ENCODE data around the gene THOC7.

THOC7 gene

DNA sequence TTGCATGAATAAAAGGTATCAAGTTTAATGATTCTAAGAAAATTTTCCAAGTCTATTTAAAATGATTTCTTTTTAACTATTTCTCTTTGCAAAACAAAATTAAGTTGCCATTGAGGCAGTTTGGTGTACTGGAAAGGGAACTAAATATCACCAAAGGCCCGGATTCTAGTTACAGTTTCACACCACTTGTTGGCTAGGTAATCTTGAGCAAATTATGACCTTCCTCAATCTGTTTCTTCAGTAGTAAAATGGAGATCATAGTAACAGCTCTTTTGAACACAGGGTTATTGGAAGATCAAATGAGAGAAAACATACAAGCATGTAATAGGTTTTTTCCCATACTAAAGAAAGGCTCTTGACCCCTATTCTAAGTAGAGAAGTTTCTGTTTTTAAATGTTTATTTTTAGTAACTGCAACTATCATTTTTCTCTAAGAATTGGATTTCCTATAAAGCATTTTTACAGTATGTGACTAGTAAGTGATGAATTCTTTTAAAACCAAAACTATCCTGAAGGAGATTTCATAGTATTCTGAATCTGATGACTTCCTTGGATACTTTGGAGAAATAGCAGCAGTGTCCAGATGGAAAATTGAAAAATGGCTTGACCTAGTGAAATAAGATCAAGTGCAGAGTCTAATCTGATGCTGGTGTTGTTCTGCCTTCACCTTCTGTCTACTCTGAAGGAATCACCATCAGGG, 32.9 kb upstream of the THOC7 start:
- H3K4me1 ChIP-seq (ENCODE audit: low read length) = peaks cover 20% of the 10 kb centered on the region
- no peaks in the 10 kb centered on the region for H3K27me3 ChIP-seq (replicated peaks; ENCODE audit: insufficient read depth, low read length)
- TF ChIP-seq, protein P1, sequence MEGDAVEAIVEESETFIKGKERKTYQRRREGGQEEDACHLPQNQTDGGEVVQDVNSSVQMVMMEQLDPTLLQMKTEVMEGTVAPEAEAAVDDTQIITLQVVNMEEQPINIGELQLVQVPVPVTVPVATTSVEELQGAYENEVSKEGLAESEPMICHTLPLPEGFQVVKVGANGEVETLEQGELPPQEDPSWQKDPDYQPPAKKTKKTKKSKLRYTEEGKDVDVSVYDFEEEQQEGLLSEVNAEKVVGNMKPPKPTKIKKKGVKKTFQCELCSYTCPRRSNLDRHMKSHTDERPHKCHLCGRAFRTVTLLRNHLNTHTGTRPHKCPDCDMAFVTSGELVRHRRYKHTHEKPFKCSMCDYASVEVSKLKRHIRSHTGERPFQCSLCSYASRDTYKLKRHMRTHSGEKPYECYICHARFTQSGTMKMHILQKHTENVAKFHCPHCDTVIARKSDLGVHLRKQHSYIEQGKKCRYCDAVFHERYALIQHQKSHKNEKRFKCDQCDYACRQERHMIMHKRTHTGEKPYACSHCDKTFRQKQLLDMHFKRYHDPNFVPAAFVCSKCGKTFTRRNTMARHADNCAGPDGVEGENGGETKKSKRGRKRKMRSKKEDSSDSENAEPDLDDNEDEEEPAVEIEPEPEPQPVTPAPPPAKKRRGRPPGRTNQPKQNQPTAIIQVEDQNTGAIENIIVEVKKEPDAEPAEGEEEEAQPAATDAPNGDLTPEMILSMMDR (IDR thresholded peaks at IDR 0.05; ENCODE audit: low read length) = no peak
- no peak overlapping the region for H3K4me3 ChIP-seq (ENCODE audit: low read length)
- no peaks in the 10 kb centered on the region for H3K9me3 ChIP-seq (replicated peaks; ENCODE audit: insufficient read depth, low read length)
- H3K4me2 ChIP-seq (ENCODE audit: low read depth, low read length) = peak overlapping the region; percentile 24; the same call in 1 of the 2 replicates
- 0 out of 2 replicates have a peak, but pooled peaks cover 4% of the 10 kb centered on the region for H3K36me3 ChIP-seq (replicated peaks; ENCODE audit: insufficient read depth, low read length)
- H4K20me1 ChIP-seq (ENCODE audit: insufficient read depth, low read length) = no peaks in the 10 kb centered on the region
- peaks cover 52% of the 10 kb centered on the region for H3K79me2 ChIP-seq (ENCODE audit: low read length)
- no peaks in the 10 kb centered on the region for H3K9me2 ChIP-seq (replicated peaks; ENCODE audit: insufficient read depth, low read length)
- 0 out of 2 replicates have a peak, but pooled peaks cover 2% of the 10 kb centered on the region for H3F3A ChIP-seq (ENCODE audit: insufficient read depth, low read length)
- peak; percentile 23 for DNase-seq
- no peak overlapping the region for H2AFZ ChIP-seq (ENCODE audit: low read length)
- H3K27ac ChIP-seq (ENCODE audit: low read length) = no peak overlapping the region; the same call in 1 of the 2 replicates
- no peak overlapping the region for H3K9ac ChIP-seq (ENCODE audit: low read length)

- H4K20me1 ChIP-seq (ENCODE audit: insufficient read depth, low read length) = no peaks in the 10 kb centered on the region
- peaks cover 49% of the 10 kb centered on the region for H3K79me2 ChIP-seq (ENCODE audit: low read length)
- H2AFZ ChIP-seq (ENCODE audit: low read length) = no peak overlapping the region
- peaks cover 20% of the 10 kb centered on the region for H3K4me1 ChIP-seq (ENCODE audit: low read length)
- peak overlapping the region; percentile 24; the same call in 1 of the 2 replicates for H3K4me2 ChIP-seq (ENCODE audit: low read depth, low read length)
- TF ChIP-seq, protein P1 (IDR thresholded peaks at IDR 0.05; ENCODE audit: low read length) = no peak
- no peak for TF ChIP-seq EZH2 (optimal IDR thresholded peaks at IDR 0.05; ENCODE audit: low read depth, low read length)
- no peak for TF ChIP-seq EZH2phosphoT487 (IDR thresholded peaks at IDR 0.05; ENCODE audit: low read length)
- H3K27me3 ChIP-seq (replicated peaks; ENCODE audit: insufficient read depth, low read length) = no peaks in the 10 kb centered on the region
- H3K4me3 ChIP-seq (ENCODE audit: low read length) = no peak overlapping the region
- H3K27ac ChIP-seq (ENCODE audit: low read length) = no peak overlapping the region
- 0 out of 2 replicates have a peak, but pooled peaks cover 4% of the 10 kb centered on the region for H3K36me3 ChIP-seq (replicated peaks; ENCODE audit: insufficient read depth, low read length)
- no peaks in the 10 kb centered on the region for H3K9me3 ChIP-seq (replicated peaks; ENCODE audit: insufficient read depth, low read length)
- no peaks in the 10 kb centered on the region for H3K9me2 ChIP-seq (replicated peaks; ENCODE audit: insufficient read depth, low read length)
- DNase-seq = no peak
- no peak overlapping the region for H3K9ac ChIP-seq (ENCODE audit: low read length)
- H3F3A ChIP-seq (ENCODE audit: insufficient read depth, low read length) = 0 out of 2 replicates have a peak, but pooled peaks cover 2% of the 10 kb centered on the region
Measured at GRCh38 chr3:63895422-63896189, 32.0 kb upstream of the THOC7 start.

GRCh38 chr3:63892773-63893352, 29.3 kb upstream of the THOC7 start:
- no peak overlapping the region for H3K9ac ChIP-seq (ENCODE audit: low read length)
- no peaks in the 10 kb centered on the region for H3K9me2 ChIP-seq (replicated peaks; ENCODE audit: insufficient read depth, low read length)
- peaks cover 61% of the 10 kb centered on the region for H3K79me2 ChIP-seq (ENCODE audit: low read length)

More at GRCh38 chr3:63892773-63893352, 29.3 kb upstream of the THOC7 start:
- no peaks in the 10 kb centered on the region; the same call in 1 of the 2 replicates for H4K20me1 ChIP-seq (ENCODE audit: insufficient read depth, low read length)
- H3K4me2 ChIP-seq (ENCODE audit: low read depth, low read length) = no peak overlapping the region
- H3F3A ChIP-seq (ENCODE audit: insufficient read depth, low read length) = no peaks in the 10 kb centered on the region
- H3K27me3 ChIP-seq (replicated peaks; ENCODE audit: insufficient read depth, low read length) = no peaks in the 10 kb centered on the region
- peaks cover 20% of the 10 kb centered on the region for H3K4me1 ChIP-seq (ENCODE audit: low read length)
- TF ChIP-seq EZH2 (optimal IDR thresholded peaks at IDR 0.05; ENCODE audit: low read depth, low read length) = no peak
- TF ChIP-seq EZH2phosphoT487 (IDR thresholded peaks at IDR 0.05; ENCODE audit: low read length) = no peak
- TF ChIP-seq, protein P1 (IDR thresholded peaks at IDR 0.05; ENCODE audit: low read length) = no peak
- H3K27ac ChIP-seq (ENCODE audit: low read length) = no peak overlapping the region
- H3K4me3 ChIP-seq (ENCODE audit: low read length) = no peak overlapping the region
- no peak for DNase-seq
- no peaks in the 10 kb centered on the region for H3K9me3 ChIP-seq (replicated peaks; ENCODE audit: insufficient read depth, low read length)
- H2AFZ ChIP-seq (ENCODE audit: low read length) = no peak overlapping the region
- no peaks in the 10 kb centered on the region for H3K36me3 ChIP-seq (replicated peaks; ENCODE audit: insufficient read depth, low read length)

All from MM.1S (cell line).